ENCODE data around the gene COMMD1.

The COMMD1 gene

DNA sequence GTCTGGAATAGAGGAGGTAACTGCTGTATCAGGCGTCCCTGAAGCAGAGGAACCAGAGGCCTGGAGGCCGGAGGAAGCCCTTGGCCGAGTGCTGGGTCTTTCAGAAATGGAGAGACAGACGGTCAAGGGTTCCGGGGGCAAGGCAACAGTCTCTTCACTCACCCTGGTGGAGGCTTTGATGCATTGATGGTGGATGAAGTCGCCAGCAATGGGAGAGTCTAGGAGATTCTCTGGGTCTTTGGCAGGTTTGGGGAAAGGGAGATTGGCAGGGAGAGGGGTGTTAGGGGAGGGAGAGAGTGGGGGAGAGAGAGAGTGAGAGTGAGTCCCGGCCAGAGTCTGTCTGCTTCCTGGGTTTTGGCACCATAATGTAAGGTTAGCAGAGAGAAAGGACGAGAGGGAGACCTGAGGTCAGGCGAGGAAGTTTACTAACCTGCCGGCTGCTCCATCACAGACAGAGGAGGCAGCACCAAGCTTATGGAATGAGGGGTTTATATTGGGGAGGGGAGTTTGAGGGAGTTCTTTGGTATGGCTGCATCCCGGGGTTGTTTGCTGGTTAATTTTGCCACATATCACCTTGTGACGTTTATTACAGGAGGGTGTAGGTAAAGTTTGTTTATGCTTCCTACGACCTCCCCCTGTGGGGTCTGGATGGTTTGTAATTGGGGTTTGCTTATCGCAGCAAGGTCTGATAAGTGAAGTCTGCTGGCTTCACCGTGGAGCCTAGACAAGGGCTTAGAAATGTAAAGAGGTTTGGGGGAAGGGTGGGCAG is 19.6 kb downstream of the COMMD1 start:
- Histone ChIP-seq H3K27me3 (ENCODE audit: low read depth, low read length) (no peaks in the 10 kb centered on the region), H3K27ac (ENCODE audit: low read length) (no peak overlapping the region), H3K4me3 (ENCODE audit: low read depth in 1 of 2, low read length in 2 of 2) (no peak overlapping the region), H3K36me3 (ENCODE audit: control insufficient read depth in 1 of 2, insufficient read depth in 2 of 2, low read length in 2 of 2) (no peaks in the 10 kb centered on the region), H3K4me1 (ENCODE audit: control insufficient read depth in 1 of 2, insufficient read depth in 2 of 2, low read length in 2 of 2) (peaks cover 0 to 4% of the 10 kb centered on the region in 2 donors), H3K9me3 (ENCODE audit: control insufficient read depth in 1 of 2, low read length in 2 of 2) (no peaks in the 10 kb centered on the region)

- no peaks in the 10 kb centered on the region for H3K27me3 ChIP-seq (ENCODE audit: low read depth, low read length)
- H3K27ac ChIP-seq (ENCODE audit: low read length): no peak overlapping the region
- H3K9me3 ChIP-seq (ENCODE audit: control insufficient read depth in 1 of 2, low read length in 2 of 2): no peaks in the 10 kb centered on the region
- H3K4me3 ChIP-seq (ENCODE audit: low read depth in 1 of 2, low read length in 2 of 2): no peak overlapping the region
- no peaks in the 10 kb centered on the region for H3K4me1 ChIP-seq (ENCODE audit: control insufficient read depth in 1 of 2, insufficient read depth in 2 of 2, low read length in 2 of 2)
- H3K36me3 ChIP-seq (ENCODE audit: control insufficient read depth in 1 of 2, insufficient read depth in 2 of 2, low read length in 2 of 2): no peaks in the 10 kb centered on the region
Observed at GRCh38 chr2:61926531-61927477, 21.3 kb downstream of the COMMD1 start.

DNA sequence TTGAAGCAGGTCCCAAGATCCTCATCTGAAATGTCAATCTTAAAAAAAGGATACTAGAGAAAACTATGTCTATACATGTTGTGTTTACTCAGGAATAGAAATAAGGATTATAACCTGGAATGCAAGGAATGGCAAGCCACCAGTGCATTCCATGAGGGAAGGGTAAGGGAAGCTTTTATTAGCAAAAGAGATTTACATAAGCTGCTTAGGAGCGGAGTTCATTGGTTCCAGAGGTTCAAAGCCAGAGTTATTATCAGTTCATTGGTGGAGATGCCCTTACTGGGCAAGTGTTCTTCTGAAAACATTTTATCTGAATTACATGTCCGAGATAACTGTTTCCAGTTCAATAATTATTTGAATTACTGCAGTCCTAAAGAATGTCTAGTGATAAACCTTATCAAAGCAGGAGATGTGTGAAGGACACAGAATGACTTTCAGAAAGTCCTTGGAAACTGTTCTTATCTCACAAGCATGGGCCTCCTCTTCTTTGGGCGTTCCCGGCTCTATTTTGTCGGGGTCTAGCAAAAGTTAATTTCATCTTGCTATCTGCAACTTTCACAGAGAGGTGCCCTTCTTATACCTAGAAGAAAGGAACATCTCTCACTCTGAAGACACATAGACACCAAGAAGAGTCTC is 23.5 kb downstream of the COMMD1 start:
- Histone ChIP-seq H3K27me3 (ENCODE audit: low read depth, low read length) (no peaks in the 10 kb centered on the region), H3K4me1 (ENCODE audit: control insufficient read depth in 1 of 2, insufficient read depth in 2 of 2, low read length in 2 of 2) (no peaks in the 10 kb centered on the region), H3K27ac (ENCODE audit: low read length) (no peak overlapping the region), H3K4me3 (ENCODE audit: low read depth in 1 of 2, low read length in 2 of 2) (no peak overlapping the region), H3K36me3 (ENCODE audit: control insufficient read depth in 1 of 2, insufficient read depth in 2 of 2, low read length in 2 of 2) (peaks cover 3 to 5% of the 10 kb centered on the region in 2 donors), H3K9me3 (ENCODE audit: control insufficient read depth in 1 of 2, low read length in 2 of 2) (peaks cover 0 to 2% of the 10 kb centered on the region in 2 donors)

DNA sequence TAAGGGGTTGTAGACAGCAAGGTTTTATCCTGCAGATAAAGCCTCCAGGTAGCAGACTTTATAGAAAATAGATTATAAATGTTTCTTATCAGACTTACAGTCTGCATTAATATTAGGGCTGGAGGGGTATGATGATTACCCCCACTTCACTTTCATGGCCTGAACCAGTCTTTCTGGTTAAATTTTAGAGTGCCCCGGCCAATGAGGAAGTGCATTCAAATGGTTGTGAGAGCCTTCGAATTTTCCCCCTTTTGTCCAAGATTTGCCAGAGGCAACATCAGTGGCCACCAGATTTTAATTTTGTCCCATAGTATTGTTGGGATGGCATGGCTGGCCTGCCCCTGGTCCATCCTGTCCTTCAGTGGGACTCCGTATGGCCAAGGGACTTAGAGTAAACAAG is 31.6 kb downstream of the COMMD1 start:
- Histone ChIP-seq H3K27ac (ENCODE audit: low read length) (no peak overlapping the region), H3K4me3 (ENCODE audit: low read depth in 1 of 2, low read length in 2 of 2) (no peak overlapping the region), H3K4me1 (ENCODE audit: control insufficient read depth in 1 of 2, insufficient read depth in 2 of 2, low read length in 2 of 2) (no peaks in the 10 kb centered on the region), H3K9me3 (ENCODE audit: control insufficient read depth in 1 of 2, low read length in 2 of 2) (peaks cover 0 to 2% of the 10 kb centered on the region in 2 donors), H3K27me3 (ENCODE audit: low read depth, low read length) (no peaks in the 10 kb centered on the region), H3K36me3 (ENCODE audit: control insufficient read depth in 1 of 2, insufficient read depth in 2 of 2, low read length in 2 of 2) (peaks cover 3 to 5% of the 10 kb centered on the region in 2 donors)

- Histone ChIP-seq H3K9me3 (ENCODE audit: control insufficient read depth in 1 of 2, low read length in 2 of 2) (no peaks in the 10 kb centered on the region), H3K36me3 (ENCODE audit: control insufficient read depth in 1 of 2, insufficient read depth in 2 of 2, low read length in 2 of 2) (peaks cover 0 to 4% of the 10 kb centered on the region in 2 donors), H3K4me3 (ENCODE audit: low read depth in 1 of 2, low read length in 2 of 2) (no peak overlapping the region), H3K4me1 (ENCODE audit: control insufficient read depth in 1 of 2, insufficient read depth in 2 of 2, low read length in 2 of 2) (no peaks in the 10 kb centered on the region), H3K27ac (ENCODE audit: low read length) (no peak overlapping the region), H3K27me3 (ENCODE audit: low read depth, low read length) (no peaks in the 10 kb centered on the region)
Observed at GRCh38 chr2:61937886-61938285, 32.4 kb downstream of the COMMD1 start.

GRCh38 chr2:61938511-61938910 is 33.0 kb downstream of the COMMD1 start:
- no peaks in the 10 kb centered on the region for H3K9me3 ChIP-seq (ENCODE audit: control insufficient read depth in 1 of 2, low read length in 2 of 2)
- no peak overlapping the region for H3K27ac ChIP-seq (ENCODE audit: low read length)
- H3K27me3 ChIP-seq (ENCODE audit: low read depth, low read length): no peaks in the 10 kb centered on the region
- H3K4me3 ChIP-seq (ENCODE audit: low read depth in 1 of 2, low read length in 2 of 2): no peak overlapping the region
- H3K36me3 ChIP-seq (ENCODE audit: control insufficient read depth in 1 of 2, insufficient read depth in 2 of 2, low read length in 2 of 2): no peaks in the 10 kb centered on the region
- no peaks in the 10 kb centered on the region for H3K4me1 ChIP-seq (ENCODE audit: control insufficient read depth in 1 of 2, insufficient read depth in 2 of 2, low read length in 2 of 2)

GRCh38 chr2:61943251-61943650 is 37.8 kb downstream of the COMMD1 start:
- no peak overlapping the region for H3K27ac ChIP-seq (ENCODE audit: low read length)
- no peaks in the 10 kb centered on the region for H3K27me3 ChIP-seq (ENCODE audit: low read depth, low read length)
- no peak overlapping the region for H3K4me3 ChIP-seq (ENCODE audit: low read depth in 1 of 2, low read length in 2 of 2)
- peaks cover 0 to 4% of the 10 kb centered on the region in 2 donors for H3K36me3 ChIP-seq (ENCODE audit: control insufficient read depth in 1 of 2, insufficient read depth in 2 of 2, low read length in 2 of 2)
- H3K9me3 ChIP-seq (ENCODE audit: control insufficient read depth in 1 of 2, low read length in 2 of 2): no peaks in the 10 kb centered on the region
- H3K4me1 ChIP-seq (ENCODE audit: control insufficient read depth in 1 of 2, insufficient read depth in 2 of 2, low read length in 2 of 2): no peaks in the 10 kb centered on the region

DNA sequence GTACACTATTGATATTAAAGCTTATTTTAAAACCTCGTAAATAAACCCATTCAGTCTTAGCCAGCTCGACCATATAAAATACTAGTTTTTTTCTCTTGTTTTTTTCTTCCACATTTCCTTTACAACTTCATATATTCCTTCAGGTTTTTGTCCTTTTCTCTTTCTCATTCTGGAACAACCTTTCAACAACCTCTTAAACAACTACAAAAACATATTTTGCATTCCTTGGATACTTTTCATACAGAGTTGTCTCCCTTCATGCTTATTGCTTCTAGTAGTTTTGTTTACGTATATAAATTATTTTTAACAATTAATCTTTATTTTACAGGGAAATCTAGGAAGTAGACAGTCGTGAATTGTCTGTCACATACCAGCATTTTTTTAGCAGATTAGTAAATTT is 41.2 kb downstream of the COMMD1 start:
- Histone ChIP-seq H3K4me1 (ENCODE audit: control insufficient read depth in 1 of 2, insufficient read depth in 2 of 2, low read length in 2 of 2) (no peaks in the 10 kb centered on the region), H3K36me3 (ENCODE audit: control insufficient read depth in 1 of 2, insufficient read depth in 2 of 2, low read length in 2 of 2) (peaks cover 0 to 4% of the 10 kb centered on the region in 2 donors), H3K27ac (ENCODE audit: low read length) (no peak overlapping the region), H3K27me3 (ENCODE audit: low read depth, low read length) (no peaks in the 10 kb centered on the region), H3K9me3 (ENCODE audit: control insufficient read depth in 1 of 2, low read length in 2 of 2) (no peaks in the 10 kb centered on the region), H3K4me3 (ENCODE audit: low read depth in 1 of 2, low read length in 2 of 2) (no peak overlapping the region)

DNA sequence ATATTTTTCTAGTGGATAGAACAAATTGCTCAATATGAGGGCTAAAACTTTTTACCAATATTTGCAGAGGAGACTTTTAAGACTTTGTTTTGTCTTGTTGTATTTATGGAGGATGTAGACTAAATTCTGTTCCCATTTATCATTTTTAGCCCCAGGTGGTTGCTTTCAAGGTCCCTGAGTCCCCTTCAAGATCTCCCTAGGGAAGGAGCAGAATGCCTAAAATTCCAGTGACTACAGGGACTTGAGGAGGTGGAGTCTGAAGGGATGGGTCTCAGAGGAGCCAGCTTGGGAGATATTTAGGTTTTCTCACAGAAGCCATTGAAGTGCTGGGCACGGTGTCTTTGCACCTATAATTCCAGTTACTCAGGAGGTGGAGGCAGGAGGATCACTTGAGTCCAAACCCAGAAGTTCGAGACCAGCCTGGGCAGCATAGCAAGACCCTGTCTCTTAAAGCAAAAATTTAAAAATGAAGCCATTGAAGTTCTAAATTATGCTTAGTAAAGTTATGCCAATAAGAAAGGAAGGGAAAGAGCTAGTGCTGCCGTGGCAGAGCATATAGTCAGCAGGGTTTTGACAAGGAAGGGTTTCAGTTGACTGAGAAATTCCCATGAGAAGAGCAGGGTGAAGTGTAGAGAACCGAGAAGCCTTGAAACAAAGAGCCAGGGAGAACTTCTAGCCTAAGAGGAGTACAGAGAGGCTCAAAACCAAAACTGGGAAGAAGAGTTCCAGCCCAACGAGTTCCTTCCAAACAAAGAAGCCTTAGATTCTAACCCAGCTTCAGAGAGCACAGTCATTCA is 43.4 kb downstream of the COMMD1 start:
- H3K27ac ChIP-seq (ENCODE audit: low read length): no peak overlapping the region
- peaks cover 0 to 4% of the 10 kb centered on the region in 2 donors for H3K36me3 ChIP-seq (ENCODE audit: control insufficient read depth in 1 of 2, insufficient read depth in 2 of 2, low read length in 2 of 2)
- H3K4me1 ChIP-seq (ENCODE audit: control insufficient read depth in 1 of 2, insufficient read depth in 2 of 2, low read length in 2 of 2): no peaks in the 10 kb centered on the region
- no peak overlapping the region for H3K4me3 ChIP-seq (ENCODE audit: low read depth in 1 of 2, low read length in 2 of 2)
- H3K9me3 ChIP-seq (ENCODE audit: control insufficient read depth in 1 of 2, low read length in 2 of 2): peaks cover 0 to 3% of the 10 kb centered on the region in 2 donors
- no peaks in the 10 kb centered on the region for H3K27me3 ChIP-seq (ENCODE audit: low read depth, low read length)

DNA sequence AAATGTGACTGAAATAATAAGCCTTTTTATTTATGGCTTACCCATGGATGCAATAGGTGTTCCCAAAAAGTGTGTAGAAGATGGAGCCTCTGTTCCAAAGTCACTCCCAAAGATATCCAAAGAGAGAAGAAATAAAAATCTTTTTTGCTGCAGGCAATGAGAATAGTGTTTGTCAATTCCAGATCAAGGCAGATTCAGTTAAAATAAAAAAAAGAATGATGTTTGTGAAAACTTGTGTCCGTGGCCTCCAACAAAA is 43.9 kb downstream of the COMMD1 start:
- Histone ChIP-seq H3K9me3 (ENCODE audit: control insufficient read depth in 1 of 2, low read length in 2 of 2) (peaks cover 0 to 3% of the 10 kb centered on the region in 2 donors), H3K36me3 (ENCODE audit: control insufficient read depth in 1 of 2, insufficient read depth in 2 of 2, low read length in 2 of 2) (peaks cover 0 to 4% of the 10 kb centered on the region in 2 donors), H3K4me1 (ENCODE audit: control insufficient read depth in 1 of 2, insufficient read depth in 2 of 2, low read length in 2 of 2) (no peaks in the 10 kb centered on the region), H3K27ac (ENCODE audit: low read length) (no peak overlapping the region), H3K27me3 (ENCODE audit: low read depth, low read length) (no peaks in the 10 kb centered on the region), H3K4me3 (ENCODE audit: low read depth in 1 of 2, low read length in 2 of 2) (no peak overlapping the region)

All from muscle layer of duodenum (tissue), 2 donors.